ENCODE data around the gene CD46.
"Not testable (repeated sequence)": the region's sequence is repeated elsewhere in the genome, so short reads cannot be mapped to it uniquely, and the experiment has no call there.

CD46 gene

GRCh38 chr1:207751790-207752455 lies at the start of gene CD46:
TSS of gene CD46 (plus strand) at chr1:207752054. CDS start at chr1:207752213, 159 bp downstream.
- peak; percentile 99 for DNase-seq

GRCh38 chr1:207702317-207702716 lies 49.5 kb upstream of the CD46 start:
- DNase-seq, result no peak

DNA sequence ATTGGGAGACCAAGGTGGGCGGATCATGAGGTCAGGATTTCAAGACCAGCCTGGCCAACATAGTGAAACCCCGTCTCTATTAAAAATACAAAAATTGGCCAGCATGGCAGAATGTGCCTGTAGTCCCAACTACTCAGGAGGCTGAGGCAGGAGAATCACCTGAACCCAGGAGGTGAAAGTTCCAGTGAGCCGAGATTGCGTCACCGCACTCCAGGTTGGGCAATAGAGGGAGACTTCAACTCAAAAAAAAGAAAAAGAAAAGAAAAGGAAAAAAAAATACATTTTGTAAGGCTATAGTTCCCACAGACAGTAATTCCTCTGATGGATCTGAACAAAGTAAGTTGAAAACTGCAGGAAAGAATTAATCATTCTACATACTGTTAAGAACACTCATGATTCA lies 48.1 kb upstream of the CD46 start:
- no peak for DNase-seq

DNA sequence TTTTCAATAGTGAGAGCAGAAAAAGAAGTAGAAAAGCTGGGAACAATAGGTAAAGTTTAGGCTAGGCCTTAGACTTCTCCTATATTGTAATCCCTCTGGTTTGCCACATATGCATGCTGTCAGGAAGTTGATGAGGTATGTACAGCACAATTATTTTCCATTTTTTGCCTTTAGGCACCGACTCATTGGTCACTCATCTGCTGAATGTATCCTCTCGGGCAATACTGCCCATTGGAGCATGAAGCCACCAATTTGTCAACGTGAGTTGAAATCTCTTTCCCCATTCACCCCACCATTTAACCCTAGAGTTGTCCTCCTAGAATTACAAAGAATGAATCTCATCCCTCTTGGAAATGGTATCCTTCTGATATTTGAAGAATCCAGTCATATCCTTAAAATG lies 43.9 kb upstream of the CD46 start:
- not testable (repeated sequence) for DNase-seq

- DNase-seq, result no peak
Observed at GRCh38 chr1:207711285-207711684, 40.6 kb upstream of the CD46 start.

- not testable (repeated sequence) for DNase-seq
Observed at GRCh38 chr1:207712701-207713100, 39.2 kb upstream of the CD46 start.

- DNase-seq, result no peak
Observed at GRCh38 chr1:207713529-207713928, 38.3 kb upstream of the CD46 start.

DNA sequence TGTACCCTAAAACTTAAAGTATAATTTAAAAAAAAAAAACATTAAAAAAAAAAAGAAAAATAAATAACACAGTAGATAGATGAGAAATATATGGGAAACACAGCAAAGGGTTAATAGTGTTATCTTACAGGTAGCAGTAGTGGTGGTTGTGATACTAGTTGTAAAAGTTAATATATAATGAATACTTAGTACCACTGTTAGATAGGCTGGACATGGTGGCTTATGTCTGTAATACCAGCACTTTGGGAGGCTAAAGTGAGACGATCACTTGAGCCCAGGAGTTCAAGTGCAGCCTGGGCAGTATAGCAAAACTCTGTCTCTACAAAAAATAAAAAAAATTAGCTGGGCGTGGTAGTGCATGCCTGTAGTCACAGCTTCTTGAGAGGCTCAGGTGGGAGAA lies 32.6 kb upstream of the CD46 start:
- DNase-seq, result no peak

DNA sequence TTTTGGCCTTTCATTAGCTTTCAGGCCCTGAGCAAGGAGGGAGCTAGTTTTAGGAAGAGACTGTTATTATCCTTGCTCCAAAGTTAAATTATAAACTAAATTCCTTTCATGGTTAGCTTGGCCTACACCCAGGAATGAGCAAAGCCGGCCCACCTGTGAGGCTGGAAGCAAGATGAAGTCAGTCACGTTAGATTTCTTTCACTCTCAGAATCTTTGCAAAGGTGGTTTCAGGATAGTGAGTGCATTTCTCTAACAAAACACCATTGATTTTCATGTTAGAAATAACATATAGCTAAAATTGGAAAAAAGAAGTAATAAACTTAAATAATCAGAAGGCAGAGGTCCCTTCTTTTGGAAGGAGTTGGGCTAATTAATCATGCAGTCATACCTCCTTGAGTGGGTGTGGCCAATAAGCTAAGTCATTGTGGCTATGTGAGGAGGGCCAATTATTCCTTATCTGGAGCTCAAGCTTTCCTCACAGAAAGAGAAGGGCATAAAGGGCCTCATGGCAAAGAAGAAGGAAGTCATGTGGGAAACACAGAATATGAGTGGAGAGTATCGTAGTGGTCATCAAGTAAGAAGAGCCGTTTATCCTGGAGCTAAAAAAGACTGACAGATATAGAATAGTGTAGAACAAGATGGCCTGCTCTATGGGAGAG lies 23.5 kb upstream of the CD46 start:
- not testable (repeated sequence) for DNase-seq

DNA sequence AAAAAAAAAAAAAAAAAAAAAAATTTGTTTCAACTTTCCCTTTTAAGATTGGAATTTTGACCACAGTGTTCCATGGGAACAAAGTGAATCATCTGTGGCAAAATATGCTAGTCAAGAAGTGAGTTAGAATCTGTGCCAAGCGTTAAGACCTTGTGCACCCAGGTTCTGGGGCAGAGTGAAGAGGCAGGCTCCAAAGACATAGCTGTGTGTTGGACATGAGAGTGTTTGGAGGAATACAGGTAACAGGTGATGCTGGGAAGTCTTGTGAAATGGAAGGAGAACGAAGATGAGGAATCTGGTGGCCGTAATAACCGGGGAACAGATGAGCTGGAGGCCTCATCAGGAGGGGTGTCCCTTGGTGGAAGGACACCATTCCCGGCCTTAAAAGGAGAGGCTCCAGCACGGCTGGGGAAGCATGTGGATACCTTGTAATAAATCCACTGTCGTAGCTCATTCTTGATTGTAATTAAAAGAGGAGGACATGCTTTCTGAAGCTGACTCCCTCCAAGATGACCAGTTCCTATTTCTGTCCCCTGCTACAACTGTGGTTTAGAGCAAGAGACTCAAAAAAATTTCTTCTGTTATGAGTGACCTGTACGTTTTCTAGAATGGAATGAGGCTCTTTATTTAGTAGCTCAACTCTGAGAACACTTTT lies 14.2 kb upstream of the CD46 start:
- DNase-seq, result not testable (repeated sequence)

GRCh38 chr1:207738158-207738659 lies 13.6 kb upstream of the CD46 start:
- not testable (repeated sequence) for DNase-seq

- DNase-seq, result no peak
Observed at GRCh38 chr1:207740207-207740606, 11.6 kb upstream of the CD46 start.

- peak; percentile 30 for DNase-seq
Observed at GRCh38 chr1:207742850-207743555, 8.9 kb upstream of the CD46 start.

DNA sequence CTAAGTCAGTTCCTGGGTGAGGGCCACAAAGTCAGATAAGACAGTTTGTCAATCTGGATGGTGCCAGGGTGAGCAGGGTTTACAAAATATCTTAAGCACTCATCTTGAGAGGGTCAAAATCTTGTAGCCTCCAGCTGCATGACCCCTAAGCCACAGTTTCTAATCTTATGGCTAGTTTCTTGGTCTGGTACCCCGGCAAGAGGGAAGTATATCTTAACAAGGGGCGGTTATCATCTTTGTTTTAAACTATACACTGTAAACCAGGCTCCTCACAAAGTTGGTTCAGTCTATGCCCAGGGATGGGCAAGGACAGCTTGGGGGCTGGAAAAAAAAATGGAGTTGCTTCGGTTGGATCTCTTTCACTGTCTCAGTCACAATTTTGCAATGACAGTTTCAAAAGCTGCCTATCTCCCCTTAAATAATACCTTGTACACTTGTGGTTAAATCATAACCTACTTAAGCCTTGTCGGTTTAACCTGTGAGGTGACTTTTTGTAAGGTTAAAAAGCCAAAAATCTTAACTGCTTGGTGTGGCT lies 7.8 kb upstream of the CD46 start:
- DNase-seq, result no peak

- no peak for DNase-seq
Observed at GRCh38 chr1:207745285-207745684, 6.6 kb upstream of the CD46 start.

GRCh38 chr1:207745839-207746767 lies 5.8 kb upstream of the CD46 start:
- no peak for DNase-seq

DNA sequence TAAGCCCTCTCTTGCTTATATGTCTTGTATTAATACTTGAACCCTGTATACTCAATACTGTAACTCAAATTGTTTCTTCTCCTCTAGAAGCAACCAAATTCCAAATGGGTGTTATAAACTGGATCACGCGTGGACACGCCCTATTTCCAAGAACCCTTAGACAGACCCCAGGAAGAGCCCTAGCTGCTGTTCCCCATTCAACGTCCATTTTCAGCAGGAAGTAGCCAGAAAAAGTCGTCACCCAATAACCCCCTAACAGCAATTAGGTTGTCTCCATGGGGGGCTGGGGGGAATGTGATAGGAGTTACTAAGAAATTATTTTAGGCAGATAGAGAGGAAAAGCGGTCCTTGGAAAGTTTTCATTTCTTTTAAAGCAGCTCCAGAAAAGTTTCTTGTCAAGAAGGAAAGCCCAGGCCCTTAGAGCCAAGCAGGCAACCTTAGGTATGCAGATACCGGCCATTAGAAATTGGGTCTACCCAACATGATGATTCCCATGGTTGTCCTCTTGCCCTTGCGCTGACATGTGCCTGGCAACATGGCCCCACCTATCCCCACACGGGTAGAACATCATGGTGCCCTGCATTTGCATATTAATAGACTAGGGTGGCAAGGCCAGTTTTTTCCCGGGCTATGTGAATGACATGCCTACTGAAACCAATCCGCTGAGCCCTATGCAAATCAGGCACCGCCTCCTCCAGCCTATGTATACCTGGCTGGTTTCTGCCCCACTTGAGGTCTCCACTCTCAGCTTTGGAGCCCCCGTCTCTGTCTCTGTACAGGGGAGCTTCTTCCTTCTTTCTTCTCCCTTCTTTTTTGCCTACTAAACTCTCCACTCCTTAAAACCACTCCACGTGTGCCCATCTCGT lies 4.0 kb upstream of the CD46 start:
- DNase-seq, result no peak

DNA sequence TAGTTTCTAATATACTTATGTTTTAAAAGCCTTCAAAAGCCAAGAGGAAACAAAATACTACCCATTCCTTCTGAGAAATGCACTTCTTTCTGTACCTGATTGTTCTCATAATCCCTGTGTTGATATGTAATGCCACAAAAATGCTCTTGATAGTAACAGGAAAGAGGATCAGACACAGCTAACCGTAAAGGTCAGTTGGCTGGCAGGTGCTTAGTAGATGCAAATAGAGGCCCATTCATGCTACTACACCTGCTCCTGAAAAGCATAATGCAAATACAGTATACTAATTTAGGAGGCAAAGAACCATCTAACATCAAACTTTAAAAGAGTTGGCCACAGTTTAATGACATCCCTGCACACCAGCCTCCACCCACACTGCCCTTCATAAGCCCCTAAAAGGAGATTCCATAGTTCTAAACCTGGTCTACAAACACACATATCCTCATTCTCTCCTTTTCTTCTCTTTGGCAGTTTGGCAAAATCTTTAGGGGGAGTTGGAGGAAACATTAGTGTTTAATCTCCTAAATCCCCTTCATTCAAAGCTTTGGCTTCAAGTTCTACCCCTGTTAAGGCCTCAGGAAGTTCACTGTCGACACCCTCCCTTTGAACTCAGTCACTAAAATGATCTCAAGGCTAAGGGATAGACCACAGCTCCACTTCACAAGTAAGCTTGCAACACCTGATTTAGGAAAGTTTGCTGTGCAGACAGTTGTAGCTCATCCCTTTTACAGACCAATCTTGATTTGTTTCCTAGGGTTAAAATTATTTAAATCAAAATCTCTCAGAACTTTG lies 2.9 kb upstream of the CD46 start:
- no peak for DNase-seq

GRCh38 chr1:207750631-207751305 lies 1.1 kb upstream of the CD46 start:
- DNase-seq, result no peak

DNA sequence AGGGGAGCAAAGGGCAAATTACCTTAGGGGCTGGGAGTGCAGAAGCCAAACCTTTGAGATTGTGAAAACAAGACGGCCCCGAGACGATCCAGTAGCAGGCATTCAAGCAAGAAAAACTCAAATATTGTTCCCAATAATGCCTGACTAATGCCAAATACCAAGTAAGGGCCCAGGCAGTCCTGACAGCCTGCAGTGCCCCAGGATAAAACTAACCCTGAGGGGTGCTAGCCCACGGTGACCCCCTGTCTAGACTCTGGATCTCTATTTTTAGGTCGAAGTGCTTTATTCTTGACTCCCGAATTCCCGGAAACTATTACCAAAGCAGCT lies 428 bp upstream of the CD46 start:
- not testable (repeated sequence) for DNase-seq

All from suppressor macrophage treated with lipopolysaccharide for 4 hours (primary cell).